ENCODE measurements around the gene FNTB. TPM values are rescaled to one million over a fixed set of nuclear protein-coding genes. Genes with fewer than 3 reads are reported as not detected.

The FNTB gene
- polyA plus RNA-seq, 3 donors: 12.3 to 14.2 (median 14.1) TPM

DNA sequence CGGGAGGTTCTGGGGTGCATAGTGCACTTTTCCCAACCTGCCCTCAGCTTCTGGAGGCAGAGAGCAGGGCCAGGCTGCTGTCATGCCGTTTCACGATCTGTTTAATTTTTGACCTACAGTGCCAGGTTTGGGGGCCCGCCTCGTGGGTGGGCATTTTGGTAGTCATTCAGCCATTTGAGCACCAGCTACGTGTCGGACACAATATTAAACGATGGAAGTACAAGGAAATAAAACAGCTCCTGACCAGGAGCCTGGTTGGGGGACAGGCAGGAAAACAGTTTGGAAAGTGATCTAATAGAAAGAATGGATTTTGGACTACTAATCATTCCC lies 708 bp downstream of the FNTB start:
- no peak for DNase-seq
- Histone ChIP-seq H3K9ac (ENCODE audit: insufficient read depth, low read length, poor library complexity, severe bottlenecking) (peak overlapping the region; percentile 67), H3K4me1 (ENCODE audit: control insufficient read depth in 1 of 2, insufficient read depth in 2 of 2, low read length in 2 of 2) (peaks cover 47 to 61% of the 10 kb centered on the region in 2 donors), H3K4me3 (replicated peaks in 1 of 3; ENCODE audit: low read depth in 2 of 3, low read length in 3 of 3) (peak overlapping the region; percentile 76 to 97 (median 82)), H2AFZ (ENCODE audit: insufficient read depth, low read depth, low read length, poor library complexity, severe bottlenecking) (peak overlapping the region; percentile 92), H3K27ac (ENCODE audit: low read depth in 1 of 2, low read length in 2 of 2) (peak overlapping the region; percentile 57 to 83), H3K27me3 (ENCODE audit: control insufficient read depth in 2 of 2, insufficient read depth in 2 of 2, low read length in 2 of 2) (no peaks in the 10 kb centered on the region), H3K79me2 (ENCODE audit: insufficient read depth, low read length) (peaks cover 57% of the 10 kb centered on the region), H4K20me1 (ENCODE audit: insufficient read depth, low read length) (no peaks in the 10 kb centered on the region), H3K36me3 (replicated peaks in 1 of 2; ENCODE audit: control insufficient read depth in 1 of 2, insufficient read depth in 2 of 2, low read length in 2 of 2) (no peaks in the 10 kb centered on the region), H3K9me3 (replicated peaks in 1 of 2; ENCODE audit: control insufficient read depth in 1 of 2, insufficient read depth in 1 of 2, low read length in 2 of 2) (no peaks in the 10 kb centered on the region), H3K4me2 (replicated peaks; ENCODE audit: extremely low read depth, low read length, poor library complexity, severe bottlenecking) (peak overlapping the region; percentile 78)
- WGBS (ENCODE audit: insufficient coverage): 0% methylated on average over 4 of the region's 8 CpGs
- H3K36me3 Mint-ChIP-seq: no peaks in the 10 kb centered on the region
- H3K9me3 Mint-ChIP-seq: no peaks in the 10 kb centered on the region
- H3K4me1 Mint-ChIP-seq: peaks cover 57% of the 10 kb centered on the region
- intact Hi-C loops (cut with micrococcal nuclease): loop anchor here (5.0 to 10.0 kb wide), 4 partner anchors 73 to 443 kb away; partner anchors contain the start of genes CHURC1 (in 2 of the 2), MAX (in 2 of the 2), HSPA2 (in 1 of the 2) and PPP1R36 (in 1 of the 2)
- TF ChIP-seq, protein P1, sequence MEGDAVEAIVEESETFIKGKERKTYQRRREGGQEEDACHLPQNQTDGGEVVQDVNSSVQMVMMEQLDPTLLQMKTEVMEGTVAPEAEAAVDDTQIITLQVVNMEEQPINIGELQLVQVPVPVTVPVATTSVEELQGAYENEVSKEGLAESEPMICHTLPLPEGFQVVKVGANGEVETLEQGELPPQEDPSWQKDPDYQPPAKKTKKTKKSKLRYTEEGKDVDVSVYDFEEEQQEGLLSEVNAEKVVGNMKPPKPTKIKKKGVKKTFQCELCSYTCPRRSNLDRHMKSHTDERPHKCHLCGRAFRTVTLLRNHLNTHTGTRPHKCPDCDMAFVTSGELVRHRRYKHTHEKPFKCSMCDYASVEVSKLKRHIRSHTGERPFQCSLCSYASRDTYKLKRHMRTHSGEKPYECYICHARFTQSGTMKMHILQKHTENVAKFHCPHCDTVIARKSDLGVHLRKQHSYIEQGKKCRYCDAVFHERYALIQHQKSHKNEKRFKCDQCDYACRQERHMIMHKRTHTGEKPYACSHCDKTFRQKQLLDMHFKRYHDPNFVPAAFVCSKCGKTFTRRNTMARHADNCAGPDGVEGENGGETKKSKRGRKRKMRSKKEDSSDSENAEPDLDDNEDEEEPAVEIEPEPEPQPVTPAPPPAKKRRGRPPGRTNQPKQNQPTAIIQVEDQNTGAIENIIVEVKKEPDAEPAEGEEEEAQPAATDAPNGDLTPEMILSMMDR (IDR thresholded peaks at IDR 0.05): no peak
- H3K4me3 Mint-ChIP-seq: peak overlapping the region; percentile 100
- peaks cover 0 to 9% (median 3%) of the 10 kb centered on the region in 3 donors for H3K27me3 Mint-ChIP-seq (ENCODE audit: low read depth in 3 of 3)
- H3K27ac Mint-ChIP-seq: peak overlapping the region; percentile 82 to 99 (median 97)

- H4K20me1 ChIP-seq (ENCODE audit: insufficient read depth, low read length): no peaks in the 10 kb centered on the region
- peaks cover 80% of the 10 kb centered on the region for H3K79me2 ChIP-seq (ENCODE audit: insufficient read depth, low read length)
- peak overlapping the region in 1 of 2 donors; percentile 59 for H3K27ac ChIP-seq (ENCODE audit: low read depth in 1 of 2, low read length in 2 of 2)
- no peak for DNase-seq
- peak overlapping the region in 1 of 3 experiments; percentile 9 for H3K4me3 ChIP-seq (replicated peaks in 1 of 3; ENCODE audit: low read depth in 2 of 3, low read length in 3 of 3)
- H3K36me3 ChIP-seq (replicated peaks in 1 of 2; ENCODE audit: control insufficient read depth in 1 of 2, insufficient read depth in 2 of 2, low read length in 2 of 2): no peaks in the 10 kb centered on the region
- Mint-ChIP-seq H3K4me3 (peak overlapping the region in 1 of 2 donors; percentile 61), H3K4me1 (peaks cover 72% of the 10 kb centered on the region), H3K9me3 (no peaks in the 10 kb centered on the region), H3K36me3 (no peaks in the 10 kb centered on the region), H3K27me3 (ENCODE audit: low read depth in 3 of 3) (peaks cover 0 to 3% (median 0%) of the 10 kb centered on the region in 3 donors), H3K27ac (peak overlapping the region in 6 of 7 donors; percentile 21 to 88 (median 58))
- intact Hi-C loops (cut with micrococcal nuclease): no loop called here
- no peaks in the 10 kb centered on the region for H3K27me3 ChIP-seq (ENCODE audit: control insufficient read depth in 2 of 2, insufficient read depth in 2 of 2, low read length in 2 of 2)
- peak overlapping the region; percentile 24 for H3K4me2 ChIP-seq (replicated peaks; ENCODE audit: extremely low read depth, low read length, poor library complexity, severe bottlenecking)
- no peak overlapping the region for H3K9ac ChIP-seq (ENCODE audit: insufficient read depth, low read length, poor library complexity, severe bottlenecking)
- H3K9me3 ChIP-seq (replicated peaks in 1 of 2; ENCODE audit: control insufficient read depth in 1 of 2, insufficient read depth in 1 of 2, low read length in 2 of 2): no peaks in the 10 kb centered on the region
- TF ChIP-seq, protein P1 (IDR thresholded peaks at IDR 0.05): no peak
- no peak overlapping the region for H2AFZ ChIP-seq (ENCODE audit: insufficient read depth, low read depth, low read length, poor library complexity, severe bottlenecking)
- peaks cover 69 to 83% of the 10 kb centered on the region in 2 donors for H3K4me1 ChIP-seq (ENCODE audit: control insufficient read depth in 1 of 2, insufficient read depth in 2 of 2, low read length in 2 of 2)
- WGBS (ENCODE audit: insufficient coverage): no CpG with 5 or more reads among the region's 3 CpGs
Observed at GRCh38 chr14:64990296-64990695, 3.6 kb downstream of the FNTB start.

Measured in CD14-positive monocyte (primary cell).